ENCODE results near the gene MACROD2.

DNA sequence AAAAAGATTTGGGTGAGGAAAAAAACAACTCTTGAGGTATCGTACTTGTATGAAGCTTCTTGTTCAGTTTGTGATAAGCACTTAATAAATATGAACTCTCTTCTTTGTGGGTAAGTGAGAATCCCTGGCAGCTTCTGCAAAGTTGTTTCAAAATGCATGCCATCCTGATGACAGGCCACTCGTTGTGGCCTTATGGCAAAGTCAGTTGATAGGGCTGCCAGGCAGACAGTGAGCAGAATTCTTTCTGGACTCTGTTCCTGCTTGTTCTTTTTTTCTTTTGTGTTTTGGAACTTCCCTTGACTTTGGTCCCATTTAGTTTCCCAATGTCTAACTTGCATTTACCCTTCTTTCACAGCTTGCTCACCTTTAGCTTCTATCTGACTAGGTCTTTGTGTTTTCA is 1325.6 kb downstream of the MACROD2 start:
- TF ChIP-seq CTCF (IDR thresholded peaks at IDR 0.05) (no peak), POLR2A (IDR thresholded peaks at IDR 0.05) (no peak), EP300 (IDR thresholded peaks at IDR 0.05; ENCODE audit: low read depth) (no peak)
